Tibial artery (tissue), 4 donors: ENCODE measurements around the gene DVL1.

ENCODE experiments used
- DNase-seq, 2 donors: peaks; one replicate each; pipeline ENCODE4 v3.0.0-alpha.2; 2019
- H3K27ac ChIP-seq, 2 donors: fragments of 200-600 bp; sonication (generic) in 1 of 2; 1 replicate in 1 of 2; 2 replicates in 1 of 2; pipeline ENCODE4 v1.5.1; 2018 to 2019; ENCODE audit warnings: mild to moderate bottlenecking in 1 of 2
- H3K27me3 ChIP-seq, 2 donors: fragments of 200-600 bp; sonication (generic) in 1 of 2; one replicate each; pipeline versions ENCODE4 v1.5.1 to v1.6.0; 2016 to 2019
- H3K36me3 ChIP-seq, 3 donors: fragments of 200-600 bp; sonication (generic) in 2 of 3; one replicate each; pipeline ENCODE4 v1.5.1; 2016 to 2019; ENCODE audit warnings: mild to moderate bottlenecking in 2 of 3
- H3K4me1 ChIP-seq, 4 donors: fragments of 200-600 bp; sonication (generic) in 2 of 4; 1 replicate in 3 of 4; 2 replicates in 1 of 4; pipeline ENCODE4 v1.5.1; 2016 to 2019
- H3K4me3 ChIP-seq, 2 donors: fragments of 200-600 bp; sonication (generic) in 1 of 2; 1 replicate in 1 of 2; 2 replicates in 1 of 2; pipeline ENCODE4 v1.5.1; 2018 to 2019; ENCODE audit warnings: mild to moderate bottlenecking in 2 of 2
- H3K9me3 ChIP-seq, 3 donors: fragments of 200-600 bp; sonication (generic) in 1 of 3; one replicate each; pipeline ENCODE4 v1.5.1; 2016 to 2019
- CTCF ChIP-seq, 2 experiments: fragments of 200-600 bp in 1 of 2; fragments of 450-650 bp in 1 of 2; IDR thresholded peaks; one replicate each; pipeline ENCODE4 v1.5.1; 2017 to 2019; ENCODE audit warnings: antibody characterized with exemption in 2 of 2, mild to moderate bottlenecking in 1 of 2, moderate library complexity in 1 of 2
- intact Hi-C: fragments of 100-400 bp; cut with DNase I; formaldehyde crosslinking; loops from one replicate; pipeline ENCODE4 v1.15.0; 2023; ENCODE audit warnings: low total_unique reads

The DVL1 gene

GRCh38 chr1:1345384-1345783 lies 3.8 kb downstream of the DVL1 start:
- Histone ChIP-seq H3K27me3 (no peaks in the 10 kb centered on the region), H3K4me1 (peaks cover 0 to 50% (median 34%) of the 10 kb centered on the region in 4 donors), H3K36me3 (peaks cover 0 to 19% (median 12%) of the 10 kb centered on the region in 3 donors), H3K27ac (no peak overlapping the region), H3K9me3 (no peaks in the 10 kb centered on the region), H3K4me3 (no peak overlapping the region)
- no peak for DNase-seq
- no peak for TF ChIP-seq CTCF (IDR thresholded peaks at IDR 0.05)
- intact Hi-C loops: no loop called here

- Histone ChIP-seq H3K36me3 (peaks cover 0 to 24% (median 18%) of the 10 kb centered on the region in 3 donors), H3K27me3 (no peaks in the 10 kb centered on the region), H3K9me3 (no peaks in the 10 kb centered on the region), H3K4me1 (peaks cover 0 to 50% (median 34%) of the 10 kb centered on the region in 4 donors), H3K4me3 (no peak overlapping the region), H3K27ac (no peak overlapping the region)
- TF ChIP-seq CTCF (IDR thresholded peaks at IDR 0.05): no peak
- intact Hi-C loops: no loop called here
- DNase-seq: no peak
Measured at GRCh38 chr1:1344655-1345361, 4.4 kb downstream of the DVL1 start.

- peaks cover 4 to 33% (median 27%) of the 10 kb centered on the region in 3 donors for H3K36me3 ChIP-seq
- TF ChIP-seq CTCF (IDR thresholded peaks at IDR 0.05): no peak
- DNase-seq: no peak
Measured at GRCh38 chr1:1343811-1344421, 5.3 kb downstream of the DVL1 start.

GRCh38 chr1:1342584-1343115 lies 6.6 kb downstream of the DVL1 start:
- Histone ChIP-seq H3K36me3 (peaks cover 15 to 46% (median 39%) of the 10 kb centered on the region in 3 donors), H3K4me1 (peaks cover 0 to 40% (median 26%) of the 10 kb centered on the region in 4 donors), H3K27me3 (no peaks in the 10 kb centered on the region), H3K4me3 (no peak overlapping the region), H3K27ac (no peak overlapping the region), H3K9me3 (no peaks in the 10 kb centered on the region)
- intact Hi-C loops: no loop called here
- no peak for DNase-seq
- TF ChIP-seq CTCF (IDR thresholded peaks at IDR 0.05): no peak

More at GRCh38 chr1:1343811-1344421, 5.3 kb downstream of the DVL1 start:
- H3K9me3 ChIP-seq: no peaks in the 10 kb centered on the region
- H3K4me1 ChIP-seq: peaks cover 0 to 50% (median 34%) of the 10 kb centered on the region in 4 donors
- no peaks in the 10 kb centered on the region for H3K27me3 ChIP-seq
- H3K4me3 ChIP-seq: no peak overlapping the region
- H3K27ac ChIP-seq: no peak overlapping the region
- intact Hi-C loops: no loop called here

GRCh38 chr1:1342061-1342562 lies 7.1 kb downstream of the DVL1 start:
- intact Hi-C loops: no loop called here
- Histone ChIP-seq H3K27me3 (no peaks in the 10 kb centered on the region), H3K27ac (no peak overlapping the region), H3K4me1 (peaks cover 0 to 35% (median 21%) of the 10 kb centered on the region in 4 donors), H3K9me3 (no peaks in the 10 kb centered on the region), H3K36me3 (peaks cover 15 to 51% (median 45%) of the 10 kb centered on the region in 3 donors), H3K4me3 (no peak overlapping the region)
- no peak for TF ChIP-seq CTCF (IDR thresholded peaks at IDR 0.05)
- no peak for DNase-seq
